Neutrophil (primary cell): Measurements from ENCODE around the gene RINL.

Experiments
- H3K27ac ChIP-seq: fragments of 200-600 bp; sonication (generic); 2 replicates; pipeline ENCODE4 v1.5.1; 2016; ENCODE audit warnings: mild to moderate bottlenecking, moderate library complexity
- H3K27me3 ChIP-seq: fragments of 200-600 bp; sonication (generic); 2 replicates; pipeline ENCODE4 v1.6.0; 2016; ENCODE audit warnings: mild to moderate bottlenecking
- H3K36me3 ChIP-seq: fragments of 200-600 bp; sonication (generic); 2 replicates; pipeline ENCODE4 v1.5.1; 2017
- H3K4me1 ChIP-seq, 2 experiments: fragments of 200-600 bp in 1 of 2; sonication (generic) in 1 of 2; 1 replicate in 1 of 2; 2 replicates in 1 of 2; pipeline versions ENCODE4 v1.5.1 to v1.6.1; 2013 to 2016; ENCODE audit warnings: low read depth in 1 of 2, low read length in 1 of 2, mild to moderate bottlenecking in 1 of 2, moderate library complexity in 1 of 2; ENCODE audit not compliant: control insufficient read depth in 1 of 2, insufficient read depth in 1 of 2
- H3K4me3 ChIP-seq, 2 experiments: fragments of 200-600 bp in 1 of 2; sonication (generic) in 1 of 2; 1 replicate in 1 of 2; 2 replicates in 1 of 2; pipeline ENCODE4 v1.5.1; 2013 to 2016; ENCODE audit warnings: low read depth in 1 of 2, low read length in 1 of 2, mild to moderate bottlenecking in 1 of 2, moderate library complexity in 1 of 2
- H3K9me3 ChIP-seq: fragments of 200-600 bp; sonication (generic); 2 replicates; pipeline ENCODE4 v1.5.1; 2016
- CTCF ChIP-seq: fragments of 200-600 bp; sonication (generic); IDR thresholded peaks from 2 replicates; pipeline ENCODE4 v1.5.1; 2016; ENCODE audit warnings: antibody characterized with exemption

RINL gene

GRCh38 chr19:38850976-38851621, 27.0 kb downstream of the RINL start:
- Histone ChIP-seq H3K4me1 (peaks cover 34 to 35% of the 10 kb centered on the region in 2 experiments), H3K27ac (peak overlapping the region; percentile 100), H3K9me3 (no peaks in the 10 kb centered on the region), H3K4me3 (peak overlapping the region; percentile 80 to 90), H3K27me3 (peaks cover 4% of the 10 kb centered on the region), H3K36me3 (peaks cover 20% of the 10 kb centered on the region)
- no peak for TF ChIP-seq CTCF

- Histone ChIP-seq H3K27ac (peak overlapping the region; percentile 100), H3K9me3 (no peaks in the 10 kb centered on the region), H3K4me1 (peaks cover 34 to 35% of the 10 kb centered on the region in 2 experiments), H3K36me3 (peaks cover 26% of the 10 kb centered on the region), H3K27me3 (no peaks in the 10 kb centered on the region), H3K4me3 (peak overlapping the region; percentile 80 to 90)
- peak; percentile 42 for TF ChIP-seq CTCF
These were observed 27.6 kb downstream of the RINL start for GRCh38 chr19:38850436-38850975.

GRCh38 chr19:38849860-38850435, 28.1 kb downstream of the RINL start, which contains the start of gene HNRNPL:
TSS of gene HNRNPL (minus strand) at chr19:38849986. CDS start at chr19:38849966, 20 bp downstream.
- Histone ChIP-seq H3K9me3 (no peaks in the 10 kb centered on the region), H3K27ac (peak within 1 kb of the TSS; percentile 100), H3K36me3 (peaks cover 31% of the 10 kb centered on the region), H3K27me3 (no peaks in the 10 kb centered on the region), H3K4me1 (peaks cover 34 to 35% of the 10 kb centered on the region in 2 experiments), H3K4me3 (peak within 1 kb of the TSS; percentile 80 to 90)
- TF ChIP-seq CTCF: peak; percentile 53

GRCh38 chr19:38849147-38849859, 28.8 kb downstream of the RINL start:
- H3K9me3 ChIP-seq: no peaks in the 10 kb centered on the region
- no peak for TF ChIP-seq CTCF
- peak overlapping the region; percentile 80 to 90 for H3K4me3 ChIP-seq
- peaks cover 34 to 35% of the 10 kb centered on the region in 2 experiments for H3K4me1 ChIP-seq
- peak overlapping the region; percentile 100 for H3K27ac ChIP-seq
- no peaks in the 10 kb centered on the region for H3K27me3 ChIP-seq
- H3K36me3 ChIP-seq: peaks cover 38% of the 10 kb centered on the region

GRCh38 chr19:38848299-38849146, 29.6 kb downstream of the RINL start:
- H3K27me3 ChIP-seq: no peaks in the 10 kb centered on the region
- peak overlapping the region; percentile 100 for H3K27ac ChIP-seq
- H3K36me3 ChIP-seq: peaks cover 46% of the 10 kb centered on the region
- peak overlapping the region; percentile 80 to 90 for H3K4me3 ChIP-seq
- H3K9me3 ChIP-seq: no peaks in the 10 kb centered on the region
- peaks cover 34 to 35% of the 10 kb centered on the region in 2 experiments for H3K4me1 ChIP-seq
- no peak for TF ChIP-seq CTCF
